GM19468 (cell line): ENCODE data around the gene PNKD.

ENCODE experiments used
- ATAC-seq: cut with Tn5 transposase; IDR thresholded peaks from one replicate; pipeline ENCODE4 v1.9.1; 2021; ENCODE audit warnings: mild to moderate bottlenecking, moderate library complexity, moderate number of reproducible peaks; ENCODE audit not compliant: unreplicated experiment; ENCODE audit errors: extremely low read depth

PNKD gene

DNA sequence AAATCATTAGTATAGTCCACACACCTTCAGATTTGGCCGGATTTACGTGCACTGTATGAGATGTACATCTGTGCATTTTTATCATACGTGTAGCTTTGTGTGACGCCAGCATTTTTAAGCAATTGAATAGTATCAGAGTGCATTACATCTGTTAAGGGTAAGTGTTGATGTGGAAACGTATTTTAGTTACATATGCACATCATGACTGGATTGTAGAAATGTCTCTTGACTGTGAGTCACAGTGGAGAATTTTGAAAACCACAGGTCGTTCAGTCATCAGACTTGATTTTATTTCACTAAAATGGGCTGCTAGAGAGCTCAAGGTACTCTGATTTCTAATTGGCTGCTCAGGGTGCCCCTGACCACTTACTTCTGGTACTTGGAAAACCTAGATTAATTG is 14.9 kb upstream of the PNKD start:
- no peak for ATAC-seq

DNA sequence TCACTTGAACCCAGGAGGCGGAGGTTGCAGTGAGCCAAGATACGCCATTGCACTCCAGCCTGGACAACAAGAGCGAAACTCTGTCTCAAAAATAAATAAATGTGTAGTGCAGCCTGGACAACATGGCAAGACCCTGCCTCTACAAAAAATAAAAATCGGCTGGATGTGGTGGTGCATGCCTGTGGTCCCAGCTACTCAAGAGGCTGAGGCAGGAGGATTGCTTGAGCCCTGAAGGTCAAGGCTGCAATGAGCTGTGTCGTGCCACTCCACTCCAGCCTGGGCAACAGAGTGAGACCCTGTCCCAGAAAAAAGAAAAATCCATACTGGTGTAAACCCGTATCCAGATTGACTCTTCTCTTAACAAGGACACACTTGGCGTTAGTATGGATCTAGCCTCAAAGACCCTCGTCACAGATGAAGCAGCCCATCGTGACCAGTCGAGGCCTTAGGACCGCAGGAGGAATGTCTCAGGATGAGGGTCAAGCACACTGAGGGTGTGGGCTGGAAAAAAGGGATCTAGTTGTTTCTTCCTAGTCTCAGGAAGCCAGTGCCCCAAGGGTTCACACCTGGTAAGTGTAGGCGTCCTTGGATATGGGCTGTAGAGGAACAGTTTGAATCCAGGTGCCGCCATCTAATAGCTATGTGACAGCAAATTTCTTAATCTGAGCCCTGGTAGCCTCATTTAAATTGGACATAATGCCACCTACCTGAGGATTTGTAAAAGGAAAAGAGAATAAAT is 13.5 kb upstream of the PNKD start:
- no peak for ATAC-seq

GRCh38 chr2:218257390-218257981 is 12.8 kb upstream of the PNKD start:
- ATAC-seq, result peak; percentile 74

GRCh38 chr2:218259099-218259961 is 11.0 kb upstream of the PNKD start:
- ATAC-seq, result no peak

DNA sequence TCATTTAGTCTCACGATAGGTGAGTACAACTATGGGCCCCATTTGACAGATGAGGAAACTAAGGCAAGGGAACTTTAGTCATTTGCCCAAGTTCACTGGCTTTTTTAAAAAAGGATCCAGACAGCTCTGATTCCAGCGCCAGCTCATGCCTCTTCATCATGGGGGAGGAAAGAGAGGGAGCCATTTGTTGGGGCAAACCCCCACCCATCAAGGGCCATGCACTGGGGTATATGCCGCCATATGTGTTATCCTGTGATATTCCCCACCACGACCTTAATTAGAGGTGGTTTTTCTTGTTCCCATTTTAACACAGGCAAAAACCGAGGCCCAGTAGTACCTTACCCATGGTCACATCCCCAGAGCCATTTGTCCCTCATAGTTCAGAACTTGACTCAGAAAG is 10.2 kb upstream of the PNKD start:
- ATAC-seq, result no peak

- ATAC-seq, result no peak
Observed at GRCh38 chr2:218260742-218261422, 9.4 kb upstream of the PNKD start, which contains the start of gene GPBAR1. TSS of gene GPBAR1 (plus strand) at chr2:218261015. CDS start at chr2:218262725, 1,710 bp downstream.

- ATAC-seq, result no peak
Observed at GRCh38 chr2:218261423-218262236, 8.7 kb upstream of the PNKD start.

DNA sequence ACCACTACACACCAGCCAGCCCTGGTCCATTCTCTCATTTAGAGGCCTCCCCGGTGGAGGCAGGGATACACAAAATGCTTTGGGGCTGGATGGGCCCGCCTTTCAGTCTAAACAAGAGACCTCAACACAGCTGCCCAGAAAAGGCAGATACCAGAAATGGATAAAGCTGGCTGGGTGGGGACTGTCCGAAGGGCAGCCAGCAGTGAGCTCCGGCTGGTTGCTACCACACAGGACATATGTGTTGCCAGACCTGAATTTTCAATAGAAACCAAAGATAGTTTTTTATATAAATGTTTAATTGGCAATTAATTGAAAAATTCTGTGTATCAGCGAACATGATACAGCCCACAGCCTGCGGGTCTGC is 8.1 kb upstream of the PNKD start:
- ATAC-seq, result no peak

DNA sequence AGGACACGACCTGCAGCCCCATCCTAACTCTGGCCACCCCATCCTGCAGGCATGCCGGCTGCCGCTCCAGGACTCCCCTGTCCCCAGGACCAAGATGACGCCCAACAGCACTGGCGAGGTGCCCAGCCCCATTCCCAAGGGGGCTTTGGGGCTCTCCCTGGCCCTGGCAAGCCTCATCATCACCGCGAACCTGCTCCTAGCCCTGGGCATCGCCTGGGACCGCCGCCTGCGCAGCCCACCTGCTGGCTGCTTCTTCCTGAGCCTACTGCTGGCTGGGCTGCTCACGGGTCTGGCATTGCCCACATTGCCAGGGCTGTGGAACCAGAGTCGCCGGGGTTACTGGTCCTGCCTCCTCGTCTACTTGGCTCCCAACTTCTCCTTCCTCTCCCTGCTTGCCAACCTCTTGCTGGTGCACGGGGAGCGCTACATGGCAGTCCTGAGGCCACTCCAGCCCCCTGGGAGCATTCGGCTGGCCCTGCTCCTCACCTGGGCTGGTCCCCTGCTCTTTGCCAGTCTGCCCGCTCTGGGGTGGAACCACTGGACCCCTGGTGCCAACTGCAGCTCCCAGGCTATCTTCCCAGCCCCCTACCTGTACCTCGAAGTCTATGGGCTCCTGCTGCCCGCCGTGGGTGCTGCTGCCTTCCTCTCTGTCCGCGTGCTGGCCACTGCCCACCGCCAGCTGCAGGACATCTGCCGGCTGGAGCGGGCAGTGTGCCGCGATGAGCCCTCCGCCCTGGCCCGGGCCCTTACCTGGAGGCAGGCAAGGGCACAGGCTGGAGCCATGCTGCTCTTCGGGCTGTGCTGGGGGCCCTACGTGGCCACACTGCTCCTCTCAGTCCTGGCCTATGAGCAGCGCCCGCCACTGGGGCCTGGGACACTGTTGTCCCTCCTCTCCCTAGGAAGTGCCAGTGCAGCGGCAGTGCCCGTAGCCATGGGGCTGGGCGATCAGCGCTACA is 7.4 kb upstream of the PNKD start:
- ATAC-seq, result no peak

DNA sequence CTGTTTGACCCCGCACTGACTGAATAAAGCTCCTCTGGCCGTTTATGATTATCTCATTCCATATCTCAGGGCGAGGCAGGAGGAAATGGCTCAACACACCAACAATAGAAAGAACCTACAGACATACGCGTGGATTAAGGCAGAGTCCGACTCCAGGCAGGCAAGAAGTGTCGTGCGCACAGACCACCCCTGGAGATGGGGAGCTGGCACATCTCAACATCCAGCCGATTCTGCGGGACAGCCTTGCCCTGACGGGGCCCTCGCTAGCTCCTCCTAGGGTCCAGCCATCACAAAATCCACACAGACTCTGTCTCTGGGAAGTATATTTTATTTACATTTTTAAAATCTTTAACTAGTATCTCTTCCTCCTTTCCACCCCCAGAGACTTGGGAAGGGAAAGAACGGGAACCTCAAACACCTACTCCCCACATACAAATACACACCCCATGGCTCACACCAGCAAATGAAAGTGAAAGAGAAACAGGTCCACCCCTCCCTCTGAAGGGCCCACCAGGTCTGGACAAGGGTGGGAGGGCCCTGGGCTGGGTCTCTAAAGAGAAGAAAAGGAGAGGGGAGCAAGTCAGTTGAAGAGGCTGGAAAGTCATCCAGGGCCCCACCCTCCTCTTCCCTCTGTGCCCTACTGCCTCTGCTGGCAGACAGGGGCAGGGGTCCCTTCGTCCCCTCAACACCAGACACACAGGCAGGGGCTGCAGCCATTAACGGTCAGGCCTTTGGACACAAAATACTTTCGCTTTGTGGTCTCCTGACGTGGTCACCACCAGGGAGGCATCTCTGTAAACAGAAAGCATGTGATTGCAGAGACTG is 6.3 kb upstream of the PNKD start:
- ATAC-seq, result no peak

DNA sequence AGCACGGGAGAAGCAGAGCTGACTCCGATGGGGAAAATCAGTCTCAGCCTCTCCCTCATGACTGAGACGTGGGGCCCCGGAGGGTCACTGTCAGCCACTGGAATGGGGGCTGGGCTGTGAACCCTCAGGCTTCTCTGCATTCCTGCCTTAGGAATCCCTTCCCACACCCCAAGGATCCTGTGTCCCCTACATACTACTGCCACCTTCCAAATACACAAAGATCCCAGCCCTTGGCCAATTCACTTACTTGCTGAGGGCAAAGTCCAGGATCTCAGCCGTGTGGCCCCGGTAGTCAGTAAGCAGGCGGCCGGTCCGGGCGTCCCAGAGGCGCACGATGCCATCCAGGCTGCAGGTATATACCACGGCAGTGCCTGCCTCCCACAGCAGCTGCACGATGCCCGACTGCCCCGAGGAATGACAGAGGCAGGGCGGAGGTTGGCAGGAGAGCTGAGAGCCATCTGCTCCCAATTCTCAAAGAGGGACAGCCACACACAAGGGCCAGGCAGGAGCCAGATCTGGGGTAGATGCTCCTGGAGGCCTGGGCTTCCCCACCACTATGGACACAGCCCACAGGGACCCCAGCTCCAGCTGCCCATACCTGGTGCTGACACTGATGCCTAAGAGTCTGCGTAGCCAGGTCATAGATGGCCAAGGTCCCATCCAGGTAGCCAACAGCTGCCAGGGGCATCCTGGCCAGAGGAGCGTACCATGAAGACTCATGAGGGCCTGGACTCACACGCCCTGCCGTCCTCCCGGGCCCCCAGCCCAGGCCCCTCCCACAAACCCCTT is 5.4 kb upstream of the PNKD start:
- no peak for ATAC-seq

DNA sequence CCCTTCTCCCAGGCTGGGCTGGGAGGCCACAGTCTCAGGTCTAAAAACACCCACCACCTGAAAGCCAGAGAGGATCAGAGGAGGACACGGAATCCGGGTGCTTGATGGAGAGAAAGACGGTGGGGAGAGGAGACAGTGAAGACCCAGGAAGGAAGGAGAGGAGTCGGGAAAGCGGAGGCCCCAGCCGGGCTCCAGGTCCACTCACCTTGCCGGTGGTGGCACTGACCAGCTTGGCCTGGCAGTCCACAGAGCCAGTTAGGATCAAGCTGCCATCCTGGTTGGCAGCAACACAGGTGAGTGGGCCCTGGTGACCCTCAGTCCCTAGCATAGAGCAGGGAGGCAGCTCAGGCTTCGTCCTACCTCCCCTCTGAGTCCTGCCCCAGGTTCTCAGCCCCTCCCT is 4.7 kb upstream of the PNKD start:
- no peak for ATAC-seq

DNA sequence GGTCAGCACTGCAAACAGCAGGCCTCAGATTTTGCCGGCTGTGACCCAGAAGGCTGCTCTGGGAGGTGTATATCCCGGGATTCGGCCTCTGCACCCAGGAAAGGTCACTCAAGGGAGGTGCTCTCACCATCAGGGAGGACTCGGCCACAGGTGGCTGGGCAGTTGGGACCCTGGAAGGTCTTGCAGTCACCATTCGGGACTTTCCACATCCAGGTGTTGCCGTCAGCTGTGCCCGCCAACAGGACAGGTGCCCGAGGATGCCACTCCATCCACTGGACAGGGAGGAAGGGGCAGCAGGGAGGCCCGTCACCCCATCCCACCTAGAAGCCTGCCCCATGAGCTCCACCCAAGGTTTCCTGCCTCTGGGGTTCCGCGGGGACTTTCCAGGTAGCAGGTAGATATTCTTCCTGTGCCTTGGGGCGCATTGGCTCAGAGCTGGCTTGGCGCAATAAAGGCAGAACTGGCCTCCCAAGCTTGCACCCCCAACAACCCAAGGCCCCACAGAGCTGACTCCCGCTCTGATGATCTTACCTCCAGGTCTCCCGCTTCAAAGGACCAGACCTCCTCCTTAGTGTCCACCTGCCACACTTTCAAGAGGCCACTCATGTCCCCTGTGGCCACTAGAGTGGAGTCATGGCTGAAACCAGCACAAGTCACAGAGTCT is 3.9 kb upstream of the PNKD start:
- ATAC-seq, result no peak

DNA sequence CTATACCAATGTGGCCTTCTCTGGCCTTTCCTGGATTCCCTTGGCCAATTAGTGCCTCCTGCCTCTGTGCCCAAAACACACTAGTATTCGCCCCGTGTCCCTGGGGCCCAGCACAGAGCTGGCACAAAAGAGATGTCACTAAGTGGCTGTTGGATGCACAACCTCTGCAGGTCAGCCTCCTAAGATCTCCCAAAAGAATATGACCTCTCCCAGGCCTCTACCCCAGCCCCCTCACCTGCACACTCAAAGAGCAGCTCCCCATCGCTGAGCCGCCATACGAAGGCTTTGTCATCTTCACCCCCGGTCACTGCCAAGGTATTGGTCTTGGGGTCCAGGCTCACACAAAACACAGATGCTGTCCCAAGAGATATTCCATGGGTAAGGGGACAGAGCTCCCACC is 3.1 kb upstream of the PNKD start:
- no peak for ATAC-seq

DNA sequence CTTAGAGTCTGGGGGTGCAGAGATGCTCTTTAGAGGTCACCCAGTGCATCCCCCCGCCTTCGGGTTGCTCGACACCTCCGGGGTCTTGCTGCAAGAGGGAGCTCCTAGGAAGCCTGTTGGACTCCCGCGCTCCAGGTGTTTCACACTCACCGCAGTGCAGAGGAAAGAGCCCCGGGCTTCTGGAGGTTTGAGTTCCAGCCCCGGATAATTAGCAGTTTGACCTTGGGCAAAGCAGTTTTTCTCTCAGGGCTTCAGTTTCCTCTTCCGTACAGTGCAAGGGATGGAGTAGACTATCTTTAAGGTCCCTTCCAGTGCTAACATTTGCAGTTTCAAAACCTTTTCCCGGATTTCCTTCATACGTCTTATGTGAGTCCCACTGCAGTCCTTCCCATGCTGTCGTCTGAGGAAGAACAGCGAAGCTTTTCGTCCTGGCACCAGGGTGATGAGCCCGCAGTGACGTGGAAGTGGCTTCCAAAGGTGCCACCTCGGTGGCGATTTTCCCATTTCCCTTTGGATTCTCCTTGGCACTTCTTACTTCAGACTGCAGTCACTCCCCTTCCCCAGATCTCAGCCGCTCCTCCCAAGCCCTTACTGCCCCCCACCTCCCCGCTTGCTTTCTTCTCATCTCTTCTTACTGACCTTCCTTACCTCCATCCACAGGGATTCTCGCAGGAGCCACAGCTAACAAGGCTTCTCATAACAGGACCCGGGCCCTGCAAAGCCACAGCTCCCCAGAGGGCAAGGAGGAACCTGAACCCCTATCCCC is 585 bp downstream of the PNKD start:
- no peak for ATAC-seq

DNA sequence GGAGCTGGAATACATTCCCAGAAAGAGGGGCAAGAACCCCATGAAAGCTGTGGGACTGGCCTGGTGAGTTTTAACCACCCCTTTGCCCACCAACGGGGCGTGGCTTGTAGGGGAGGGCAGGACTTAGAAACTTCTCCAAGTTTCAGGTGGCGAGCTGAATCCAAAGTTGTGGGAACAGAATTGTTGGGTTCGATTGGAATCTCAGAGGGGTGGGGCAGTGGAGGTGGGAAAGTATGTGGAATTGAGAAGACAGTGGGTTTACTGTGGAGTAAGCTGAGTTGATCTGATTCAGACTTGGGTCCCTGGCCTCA is 1.1 kb downstream of the PNKD start:
- no peak for ATAC-seq
